OCI-M1 (cell line): Measurements from ENCODE around the gene SAMD9L.

Experiments
- DNase-seq: peaks from one replicate; lab custom pipeline; 2025; lab: John Stamatoyannopoulos, UW

Gene SAMD9L

DNA sequence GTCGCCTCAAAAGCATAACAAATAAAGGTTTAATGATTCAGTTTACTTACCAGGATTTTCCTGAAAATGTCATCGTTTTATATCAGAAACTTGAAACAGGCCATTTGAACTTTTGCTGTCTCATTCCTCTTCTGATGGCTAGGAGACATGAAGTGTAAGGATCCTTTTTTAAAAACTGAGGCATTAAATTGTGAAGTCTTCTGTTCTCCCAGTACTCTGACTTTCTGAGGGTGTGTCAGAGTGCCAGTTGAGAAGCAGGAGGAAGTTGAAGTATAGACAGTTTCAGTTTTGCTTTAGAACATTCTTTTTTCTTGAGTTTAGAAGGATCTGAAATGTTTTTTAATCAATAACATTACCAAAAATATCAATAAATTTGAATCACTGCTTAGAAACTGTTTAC lies at the start of gene SAMD9L:
SAMD9L (minus strand) TSS at position 242 of the 400 bp plus-strand sequence. CDS start 12,414 bp downstream, outside the sequence.
- DNase-seq = peak; percentile 94

- DNase-seq = peak; percentile 97
These were observed 48.2 kb upstream of the SAMD9L start for GRCh38 chr7:93196336-93196735.

DNA sequence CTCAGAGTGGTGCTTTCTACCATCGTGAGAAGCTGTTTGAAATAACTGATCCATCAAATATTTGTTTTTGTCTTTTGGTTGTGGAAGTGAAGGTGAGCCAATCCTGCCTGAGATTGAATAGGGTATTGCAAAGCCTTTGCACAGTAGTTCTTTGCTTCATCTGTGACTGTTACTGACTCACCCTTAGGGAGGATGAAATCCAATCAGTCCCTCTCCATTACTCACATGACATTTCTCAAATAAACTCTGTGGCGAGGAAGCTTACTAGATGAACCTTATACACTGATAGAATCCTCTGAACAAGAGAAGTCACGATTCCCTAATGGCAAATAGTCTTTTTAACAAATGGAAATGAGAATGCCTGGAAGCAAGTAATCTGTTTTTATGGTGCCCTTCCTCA lies 46.2 kb upstream of the SAMD9L start:
- peak; percentile 53 for DNase-seq

- peak; percentile 52 for DNase-seq
These were observed 40.9 kb upstream of the SAMD9L start for GRCh38 chr7:93188870-93189634.

- DNase-seq = no peak
These were observed 37.3 kb upstream of the SAMD9L start for GRCh38 chr7:93185303-93186027.

GRCh38 chr7:93179173-93179572 lies 31.0 kb upstream of the SAMD9L start:
- DNase-seq = no peak

DNA sequence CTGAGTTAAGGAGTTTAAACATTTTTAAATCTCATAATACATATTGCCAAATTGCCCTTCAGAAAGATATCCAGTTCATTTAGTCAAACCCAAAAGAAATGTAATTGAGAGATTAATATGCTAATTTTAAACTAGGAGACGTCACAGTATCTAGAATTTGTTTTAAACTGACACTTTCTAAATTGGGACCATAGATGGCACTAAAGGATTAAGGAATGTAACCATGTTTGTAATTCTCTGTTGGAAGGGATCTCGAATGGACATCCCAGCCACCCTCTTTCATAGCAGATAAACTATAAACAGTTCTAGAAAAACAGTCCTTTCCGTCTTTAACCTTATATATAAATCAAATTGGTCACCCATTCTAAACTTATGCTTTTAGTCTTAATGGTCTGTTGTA lies 30.0 kb upstream of the SAMD9L start:
- peak; percentile 92 for DNase-seq

- DNase-seq = peak; percentile 43
These were observed 28.9 kb upstream of the SAMD9L start for GRCh38 chr7:93176992-93177580.

DNA sequence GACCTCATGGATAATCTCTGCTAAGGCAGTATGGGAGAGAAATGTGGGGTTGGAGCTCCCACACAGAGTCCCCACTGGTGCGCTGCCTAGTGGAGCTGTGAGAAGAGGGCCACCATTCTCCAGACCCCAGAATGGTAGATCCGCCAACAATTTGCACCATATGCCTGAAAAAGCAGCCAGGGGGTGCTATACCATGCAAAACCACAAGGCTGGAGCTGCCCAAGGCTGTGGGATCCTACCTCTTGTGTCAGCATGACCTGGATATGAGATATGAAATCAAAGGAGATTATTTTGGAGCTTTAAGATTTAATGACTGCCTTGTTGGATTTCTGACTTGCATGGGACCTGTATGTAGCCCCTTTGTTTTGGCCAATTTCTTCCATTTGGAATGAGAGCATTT lies 27.0 kb upstream of the SAMD9L start:
- DNase-seq = no peak

DNA sequence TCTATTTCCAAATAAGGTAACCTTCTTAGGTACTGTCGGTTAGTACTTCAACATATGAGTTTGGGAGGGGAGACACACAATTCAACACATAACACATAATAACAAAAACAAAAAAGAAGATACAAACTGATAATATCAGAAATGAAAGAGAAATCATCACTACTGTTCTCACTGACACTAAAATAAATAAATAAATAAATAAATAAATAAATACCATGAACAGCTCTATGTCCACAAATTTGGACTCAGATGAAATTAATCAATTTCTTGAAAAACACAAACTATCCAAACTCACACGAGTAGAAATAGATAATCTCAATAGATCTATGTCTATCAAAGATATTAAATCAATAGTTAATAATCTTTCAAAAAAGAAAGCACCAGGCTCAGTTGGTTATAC lies 24.5 kb upstream of the SAMD9L start:
- no peak for DNase-seq

- peak; percentile 74 for DNase-seq
These were observed 23.5 kb upstream of the SAMD9L start for GRCh38 chr7:93171606-93172226.

- peak; percentile 84 for DNase-seq
These were observed 17.3 kb upstream of the SAMD9L start for GRCh38 chr7:93165447-93165846.

DNA sequence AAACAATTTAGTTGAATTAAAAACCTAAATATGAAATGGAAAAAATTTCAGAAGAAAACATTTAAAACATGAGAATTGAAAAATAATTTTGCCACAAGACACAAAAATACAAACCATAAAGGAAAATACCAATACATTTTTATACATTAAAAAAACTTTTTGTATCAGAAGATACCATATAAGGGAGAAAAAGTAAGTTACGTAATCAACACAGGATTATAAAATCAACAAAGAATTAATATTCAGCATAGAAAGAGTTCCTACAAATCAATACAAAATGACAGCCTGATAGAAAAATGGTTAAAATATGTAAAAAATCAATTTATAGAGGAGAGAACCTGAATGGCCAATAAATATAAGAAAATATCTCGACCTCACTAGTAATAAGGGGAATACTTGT lies 16.6 kb upstream of the SAMD9L start:
- no peak for DNase-seq

GRCh38 chr7:93161181-93161762 lies 13.1 kb upstream of the SAMD9L start:
- DNase-seq = no peak

- DNase-seq = no peak
These were observed 12.2 kb upstream of the SAMD9L start for GRCh38 chr7:93160410-93160809.

DNA sequence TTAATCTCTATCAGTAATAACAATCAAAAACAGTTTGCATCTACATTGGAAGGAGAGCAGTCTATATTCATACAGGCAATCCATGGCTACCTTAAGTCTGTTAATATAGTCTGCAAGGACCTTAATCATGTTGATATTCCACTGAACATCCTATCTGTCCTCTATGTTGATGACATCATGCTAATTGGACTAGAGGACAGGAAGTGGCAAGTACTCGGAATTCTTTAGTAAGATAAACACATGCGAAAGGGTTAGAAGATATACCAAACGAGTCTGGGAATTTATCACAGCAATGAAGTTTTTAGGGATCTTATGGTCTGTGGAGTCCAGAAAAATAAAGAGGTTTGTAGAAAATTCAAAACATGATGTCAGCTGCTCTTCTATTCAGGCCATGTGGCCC lies 11.3 kb upstream of the SAMD9L start:
- no peak for DNase-seq

- DNase-seq = no peak
These were observed 8.7 kb upstream of the SAMD9L start for GRCh38 chr7:93156884-93157283.

- DNase-seq = peak; percentile 87
These were observed 2.1 kb upstream of the SAMD9L start for GRCh38 chr7:93150200-93150835.

GRCh38 chr7:93148727-93149126 lies 542 bp upstream of the SAMD9L start:
- DNase-seq = no peak

DNA sequence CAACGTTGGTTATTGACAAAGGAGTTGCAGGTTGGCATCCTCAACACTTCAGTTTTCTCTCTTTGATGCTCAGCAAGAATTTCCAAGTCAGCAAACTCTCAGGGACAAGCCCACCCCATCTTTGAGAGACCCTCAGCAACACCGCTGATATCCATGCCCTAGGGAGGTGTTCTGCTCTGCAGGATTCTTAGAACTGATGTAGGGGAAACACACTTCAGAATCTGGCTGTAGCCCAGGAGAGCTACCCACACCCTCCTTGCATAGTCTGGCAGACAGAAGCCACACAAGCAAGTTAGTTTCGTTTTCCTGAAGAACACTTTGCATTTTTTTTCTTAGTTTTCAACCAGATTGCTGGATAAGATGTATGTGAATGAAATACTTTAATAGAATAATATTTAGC lies 822 bp downstream of the SAMD9L start:
- peak; percentile 96 for DNase-seq

DNA sequence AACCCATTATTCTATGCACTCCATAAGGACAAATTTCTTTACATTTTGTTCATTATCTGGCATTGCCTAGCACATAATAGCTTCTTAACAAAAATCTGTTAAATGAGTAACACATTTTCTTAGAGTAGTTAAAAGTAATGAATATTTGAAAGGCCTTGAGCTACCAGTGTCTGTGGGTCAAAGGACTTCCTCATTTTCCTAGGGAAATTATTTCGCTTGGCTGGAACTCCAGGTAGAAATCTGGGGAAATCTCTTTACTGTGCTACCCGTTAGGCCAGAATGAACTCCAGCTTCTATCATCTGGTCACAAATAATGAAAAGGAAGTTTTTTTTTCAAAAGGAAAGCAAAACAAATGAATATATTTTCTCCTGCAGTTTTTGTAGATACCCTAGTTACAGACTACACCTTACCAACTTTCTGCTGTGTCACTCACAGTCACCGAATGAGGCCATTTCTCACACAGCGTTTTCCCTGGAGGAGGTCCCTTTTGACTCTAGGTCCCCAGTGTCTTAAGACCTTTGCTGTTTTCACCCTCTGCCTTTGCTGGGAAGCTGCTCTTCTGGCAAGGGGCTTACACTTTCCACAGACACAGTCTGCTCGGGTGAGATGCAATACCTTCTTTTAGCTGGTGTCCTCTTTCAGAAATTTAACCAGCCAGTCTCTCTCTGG lies 1.6 kb downstream of the SAMD9L start:
- DNase-seq = peak; percentile 83
